ENCODE data around the gene ZNF135.

GRCh38 chr19:58021541-58022282 is 37.4 kb upstream of the ZNF135 start:
- peak in 5 of 6 experiments; percentile 42 to 64 (median 48) for TF ChIP-seq CTCF (IDR thresholded peaks at IDR 0.05)
- TF ChIP-seq POLR2A (IDR thresholded peaks at IDR 0.05) = no peak
